Body of pancreas (tissue), 4 donors: Measurements from ENCODE around the gene PLA2G4B.

Experiments used
- CTCF ChIP-seq, 7 experiments: fragments of 450-650 bp in 4 of 7; fragments of 200-600 bp in 3 of 7; sonication (generic) in 3 of 7; IDR thresholded peaks; one replicate each; pipeline ENCODE4 v1.5.1; 2016 to 2019; ENCODE audit warnings: antibody characterized with exemption in 7 of 7
- POLR2A ChIP-seq, 3 donors: fragments of 450-650 bp; IDR thresholded peaks; one replicate each; pipeline ENCODE4 v1.6.1; 2016; ENCODE audit warnings: antibody characterized with exemption in 3 of 3, mild to moderate bottlenecking in 2 of 3

DNA sequence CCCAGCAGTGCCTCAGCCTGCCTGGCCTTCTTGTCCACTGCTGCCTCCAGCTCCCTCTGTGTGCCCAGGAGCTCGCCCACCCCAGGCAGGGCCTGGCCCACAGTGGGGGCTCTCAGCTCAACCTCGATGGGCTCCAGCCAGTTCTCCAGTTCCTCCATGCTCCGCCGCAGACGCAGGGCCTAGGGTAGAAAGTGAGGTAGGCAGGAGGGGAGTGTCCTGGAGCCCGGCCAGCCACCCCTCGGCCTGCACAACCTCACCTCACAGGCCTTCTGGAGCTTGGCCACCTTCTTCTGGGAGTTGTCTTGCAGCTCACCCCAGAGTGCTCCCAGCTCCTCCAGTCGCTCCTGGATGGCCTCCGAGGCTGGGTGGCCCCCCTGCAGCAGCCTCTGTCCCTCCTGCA lies 18.7 kb downstream of the PLA2G4B start:
- TF ChIP-seq CTCF (IDR thresholded peaks at IDR 0.05) (no peak), POLR2A (IDR thresholded peaks at IDR 0.05) (no peak)
